GM18858 (cell line): Measurements from ENCODE around the gene ENAM.

Experiments used
- ATAC-seq: cut with Tn5 transposase; IDR thresholded peaks from one replicate; pipeline ENCODE4 v1.9.1; 2021; ENCODE audit not compliant: unreplicated experiment

Gene ENAM, protein sequence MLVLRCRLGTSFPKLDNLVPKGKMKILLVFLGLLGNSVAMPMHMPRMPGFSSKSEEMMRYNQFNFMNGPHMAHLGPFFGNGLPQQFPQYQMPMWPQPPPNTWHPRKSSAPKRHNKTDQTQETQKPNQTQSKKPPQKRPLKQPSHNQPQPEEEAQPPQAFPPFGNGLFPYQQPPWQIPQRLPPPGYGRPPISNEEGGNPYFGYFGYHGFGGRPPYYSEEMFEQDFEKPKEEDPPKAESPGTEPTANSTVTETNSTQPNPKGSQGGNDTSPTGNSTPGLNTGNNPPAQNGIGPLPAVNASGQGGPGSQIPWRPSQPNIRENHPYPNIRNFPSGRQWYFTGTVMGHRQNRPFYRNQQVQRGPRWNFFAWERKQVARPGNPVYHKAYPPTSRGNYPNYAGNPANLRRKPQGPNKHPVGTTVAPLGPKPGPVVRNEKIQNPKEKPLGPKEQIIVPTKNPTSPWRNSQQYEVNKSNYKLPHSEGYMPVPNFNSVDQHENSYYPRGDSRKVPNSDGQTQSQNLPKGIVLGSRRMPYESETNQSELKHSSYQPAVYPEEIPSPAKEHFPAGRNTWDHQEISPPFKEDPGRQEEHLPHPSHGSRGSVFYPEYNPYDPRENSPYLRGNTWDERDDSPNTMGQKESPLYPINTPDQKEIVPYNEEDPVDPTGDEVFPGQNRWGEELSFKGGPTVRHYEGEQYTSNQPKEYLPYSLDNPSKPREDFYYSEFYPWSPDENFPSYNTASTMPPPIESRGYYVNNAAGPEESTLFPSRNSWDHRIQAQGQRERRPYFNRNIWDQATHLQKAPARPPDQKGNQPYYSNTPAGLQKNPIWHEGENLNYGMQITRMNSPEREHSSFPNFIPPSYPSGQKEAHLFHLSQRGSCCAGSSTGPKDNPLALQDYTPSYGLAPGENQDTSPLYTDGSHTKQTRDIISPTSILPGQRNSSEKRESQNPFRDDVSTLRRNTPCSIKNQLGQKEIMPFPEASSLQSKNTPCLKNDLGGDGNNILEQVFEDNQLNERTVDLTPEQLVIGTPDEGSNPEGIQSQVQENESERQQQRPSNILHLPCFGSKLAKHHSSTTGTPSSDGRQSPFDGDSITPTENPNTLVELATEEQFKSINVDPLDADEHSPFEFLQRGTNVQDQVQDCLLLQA

DNA sequence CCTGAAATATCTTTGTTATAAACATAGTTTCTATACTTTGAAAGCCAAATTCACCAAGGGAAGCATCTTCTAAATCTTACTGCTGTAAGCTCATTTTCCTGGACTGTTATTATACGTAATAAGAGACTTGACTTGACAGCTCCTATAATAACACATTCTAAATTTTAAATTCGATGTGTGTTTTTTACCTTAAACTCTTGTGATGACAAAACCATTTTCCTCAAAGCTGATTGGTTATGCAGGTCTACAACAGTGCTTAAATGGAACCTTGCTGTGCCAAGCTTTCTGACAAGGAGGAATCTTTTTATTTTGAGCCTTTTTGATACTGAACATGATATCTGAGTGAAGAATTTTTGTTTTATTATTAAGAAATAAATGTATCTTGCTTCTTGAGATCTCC is at the start of gene ENAM:
Gene ENAM (plus strand): TSS at position 301 of the 400 bp plus-strand sequence. CDS start 757 bp downstream, outside the sequence.
- no peak for ATAC-seq

DNA sequence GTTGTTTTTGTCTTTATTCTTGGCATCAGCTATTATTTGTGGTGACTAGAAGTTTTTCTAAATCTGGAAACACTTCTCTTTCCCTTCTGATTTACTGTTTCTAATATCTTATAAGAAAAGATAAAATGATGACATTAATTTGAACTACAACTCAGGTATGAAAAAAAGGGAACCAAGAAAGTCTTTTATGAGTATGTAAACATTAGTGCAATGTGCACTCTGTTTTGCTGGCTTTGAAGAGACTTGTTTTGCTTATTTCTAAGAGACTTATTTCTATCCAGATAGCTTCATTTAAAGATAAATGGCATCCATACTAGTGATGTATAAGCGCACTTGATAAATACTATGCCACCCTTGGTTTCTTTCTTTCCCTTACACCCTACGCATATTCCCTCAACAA is 46.6 kb upstream of the ENAM start:
- no peak for ATAC-seq

DNA sequence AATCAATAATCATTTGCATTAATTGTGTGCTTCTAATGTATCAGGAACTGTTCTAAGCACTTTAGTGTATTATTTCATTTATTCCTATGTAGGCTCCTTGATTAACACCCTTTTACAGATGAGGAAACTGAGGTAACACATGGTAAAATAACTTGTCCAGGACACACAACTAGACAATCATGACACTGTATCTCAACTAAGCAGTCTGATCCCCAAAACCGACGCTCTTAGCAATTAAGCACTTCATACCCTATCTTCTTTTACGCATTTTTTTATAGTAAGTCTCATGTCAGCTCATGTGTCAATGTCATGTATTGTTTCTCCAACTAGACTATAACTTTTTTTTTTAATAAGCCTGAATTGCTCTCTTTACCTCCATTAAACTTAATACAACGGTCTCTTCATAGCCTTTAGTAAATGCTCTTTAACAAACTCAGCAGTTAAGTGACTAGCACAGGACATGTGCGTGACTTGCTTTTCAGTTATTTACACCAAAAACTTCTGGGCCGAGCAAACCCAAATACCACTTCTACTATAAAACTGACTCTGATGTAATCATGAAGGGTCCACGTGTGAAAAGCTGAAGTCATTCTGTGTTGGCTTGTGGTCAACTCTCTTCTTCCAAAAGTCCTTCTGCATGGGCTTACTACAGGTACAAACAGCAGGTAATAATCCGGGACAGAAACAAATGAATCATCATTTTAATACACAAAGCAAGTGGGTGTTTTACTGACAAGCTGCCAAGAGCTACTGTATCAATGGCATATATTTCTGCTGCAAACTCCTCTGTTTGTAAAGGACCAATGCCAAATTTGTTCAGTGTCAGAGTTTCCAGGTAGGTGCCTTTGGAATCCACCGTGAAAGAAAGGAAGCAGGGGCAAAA is 44.4 kb upstream of the ENAM start:
- no peak for ATAC-seq

DNA sequence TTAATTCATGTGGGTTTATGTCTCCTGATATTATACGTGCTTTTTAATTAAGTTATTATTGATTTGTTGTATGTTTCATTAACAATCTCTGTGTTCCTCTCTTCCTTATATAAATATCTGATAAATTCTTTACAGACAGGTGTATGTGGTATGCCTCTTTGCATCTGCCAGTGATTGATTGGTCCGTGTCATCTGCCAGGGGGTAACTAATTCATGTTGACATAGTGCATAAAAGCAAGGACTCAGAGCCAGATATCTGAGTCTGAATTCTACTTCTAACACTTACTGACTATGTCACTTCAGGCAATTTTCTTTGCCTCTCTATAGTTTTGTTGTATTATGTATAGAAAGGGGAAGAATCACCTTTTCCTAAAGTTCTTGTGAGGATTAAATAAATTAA is 41.7 kb upstream of the ENAM start:
- no peak for ATAC-seq

DNA sequence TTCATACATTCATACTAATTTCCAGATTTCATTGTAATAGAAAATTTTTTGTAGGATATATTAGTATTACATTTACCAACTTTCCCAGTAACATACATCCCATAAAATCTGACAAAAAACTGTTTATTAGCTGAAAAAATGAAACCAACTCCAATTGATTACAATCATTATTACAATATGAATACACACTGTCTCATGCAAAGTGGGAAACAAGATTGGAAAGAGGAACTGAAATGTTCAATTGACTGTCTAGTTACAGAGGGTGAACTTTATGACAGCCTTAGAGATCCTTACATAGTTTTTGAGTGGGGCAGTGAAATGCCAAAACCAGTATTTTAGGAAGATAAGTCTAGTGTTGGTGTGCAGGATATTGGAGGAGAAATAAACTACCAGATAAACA is 38.8 kb upstream of the ENAM start:
- peak; percentile 100 for ATAC-seq

DNA sequence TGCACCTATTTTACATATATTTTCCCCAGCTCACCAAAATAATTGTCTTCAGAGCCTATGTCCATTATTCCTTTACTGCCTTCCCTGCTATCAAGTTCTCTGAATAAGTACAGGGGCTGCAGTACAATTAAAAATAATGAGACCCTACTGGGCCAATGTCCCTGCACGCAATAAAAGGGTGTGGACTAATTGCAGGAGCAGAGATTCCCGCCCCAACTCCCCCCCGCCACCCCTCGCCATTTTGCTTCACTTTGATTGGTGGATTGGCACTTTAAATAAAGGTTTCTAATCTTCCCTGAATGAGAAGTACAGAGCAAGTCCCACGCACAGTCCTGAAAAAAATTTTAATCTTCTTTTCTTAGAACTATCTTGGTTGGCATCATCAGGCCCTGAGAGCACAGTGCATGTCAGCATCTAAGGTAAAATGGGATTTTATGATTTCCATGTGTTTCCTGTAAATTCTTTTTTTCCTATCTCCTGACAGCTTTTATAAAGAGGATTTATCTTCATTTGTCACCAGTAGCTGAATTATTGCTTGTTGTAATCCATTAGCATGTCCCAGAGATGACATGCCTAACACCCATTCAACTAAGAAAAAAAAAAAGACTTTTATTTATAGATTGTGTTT is 36.5 kb upstream of the ENAM start, which contains the start of gene AMBN:
Gene AMBN (plus strand): TSS at position 302 of the 628 bp plus-strand sequence. CDS start 103 bp downstream, at position 405.
- no peak for ATAC-seq

DNA sequence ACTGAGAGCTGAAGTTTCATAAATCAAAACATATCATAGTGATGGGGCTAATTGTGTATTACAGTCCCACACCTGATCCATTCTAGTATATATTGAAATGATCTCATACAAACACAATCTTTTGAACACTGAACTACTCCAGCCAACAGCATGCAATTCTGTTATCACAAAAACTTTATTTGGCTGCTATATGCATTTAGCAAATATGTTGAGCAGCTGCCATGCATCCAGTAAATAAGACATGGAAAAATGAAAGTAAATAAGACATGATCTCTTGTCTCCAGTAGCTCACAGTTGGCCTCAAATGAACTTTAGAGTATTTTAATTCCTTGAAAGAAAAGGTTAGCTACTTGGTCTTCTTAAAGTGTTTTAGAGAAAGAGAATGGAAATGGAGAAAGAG is 34.3 kb upstream of the ENAM start:
- ATAC-seq = no peak

DNA sequence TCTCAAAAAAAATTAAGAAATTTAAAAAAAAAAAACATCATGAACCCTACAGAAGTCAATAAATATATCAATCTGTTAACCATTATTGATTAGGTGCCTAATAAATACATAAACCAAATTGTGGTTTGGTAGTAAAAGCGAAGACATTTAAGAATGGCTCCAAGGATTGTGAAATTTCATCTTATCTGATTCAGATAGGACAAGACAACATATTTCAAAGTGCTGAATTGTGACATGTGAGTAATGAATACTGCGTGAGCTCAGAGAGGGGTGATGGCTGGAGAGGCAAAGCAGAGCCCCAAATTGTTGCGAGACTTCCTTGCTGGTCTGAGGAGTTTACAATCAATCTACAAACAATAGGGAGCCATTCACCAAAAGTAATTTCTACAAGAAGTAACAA is 28.2 kb upstream of the ENAM start:
- ATAC-seq = no peak

DNA sequence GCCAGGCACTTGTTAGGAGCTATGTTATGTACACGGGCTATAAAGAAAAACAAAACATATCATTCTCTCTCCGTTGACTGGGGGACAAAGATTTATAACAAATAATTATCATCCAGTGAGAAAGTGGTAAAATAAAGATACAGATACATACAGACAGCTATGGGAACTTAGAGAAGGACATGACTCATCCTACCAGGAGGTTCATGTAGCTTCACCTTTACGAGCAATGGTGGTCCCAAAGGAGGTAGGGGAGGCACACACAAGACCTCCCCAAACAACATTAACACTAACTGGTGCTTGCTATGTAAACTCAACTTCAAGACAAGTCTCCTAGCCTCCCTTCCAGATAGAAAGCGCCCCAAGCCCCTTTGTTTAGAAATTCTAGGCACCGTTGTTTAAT is 27.6 kb upstream of the ENAM start:
- ATAC-seq = no peak

DNA sequence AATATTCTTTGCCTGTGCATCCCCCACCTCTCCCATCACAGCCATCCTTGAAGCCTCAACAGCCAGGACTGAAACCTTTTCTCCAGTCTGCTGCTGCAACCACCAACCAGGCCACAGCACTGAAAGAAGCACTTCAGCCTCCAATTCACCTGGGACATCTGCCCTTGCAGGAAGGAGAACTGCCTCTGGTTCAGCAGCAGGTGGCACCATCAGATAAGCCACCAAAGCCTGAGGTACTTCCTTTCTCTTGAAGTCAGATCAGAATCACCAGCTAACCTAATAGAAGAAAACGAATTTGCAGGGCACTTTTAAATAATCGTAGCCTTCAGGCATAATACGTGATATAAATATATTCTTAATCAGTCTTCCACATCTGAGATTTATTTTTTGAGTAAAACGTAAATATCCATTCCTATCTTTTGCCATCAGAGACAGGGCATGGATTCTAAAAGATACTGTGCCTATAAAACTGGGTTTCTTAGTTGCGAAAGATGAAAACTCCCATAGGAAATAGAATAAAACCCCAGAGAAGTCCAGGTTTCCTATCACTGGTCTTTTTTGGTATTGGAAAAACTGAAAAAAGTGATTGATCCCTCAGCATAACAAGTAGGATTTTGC is 27.0 kb upstream of the ENAM start:
- ATAC-seq = peak; percentile 98

DNA sequence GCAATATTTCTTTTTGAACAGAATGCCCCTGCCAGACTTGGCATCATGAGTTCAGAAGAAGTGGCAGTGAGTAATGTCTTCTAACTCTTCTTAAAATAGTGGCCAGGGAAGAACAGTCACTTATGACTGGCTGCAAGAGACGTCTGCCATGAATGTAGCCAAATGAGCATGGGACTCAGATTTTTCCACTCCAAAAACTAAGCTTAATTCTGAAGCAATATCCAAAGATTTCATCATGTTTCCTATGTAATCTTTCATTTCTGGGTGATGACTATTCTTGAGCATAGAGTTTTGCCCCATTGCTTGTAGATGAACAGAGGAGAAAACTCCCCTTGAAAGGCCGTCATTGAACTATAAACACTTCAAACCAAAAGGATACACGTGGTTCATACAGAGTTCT is 24.7 kb upstream of the ENAM start:
- no peak for ATAC-seq

DNA sequence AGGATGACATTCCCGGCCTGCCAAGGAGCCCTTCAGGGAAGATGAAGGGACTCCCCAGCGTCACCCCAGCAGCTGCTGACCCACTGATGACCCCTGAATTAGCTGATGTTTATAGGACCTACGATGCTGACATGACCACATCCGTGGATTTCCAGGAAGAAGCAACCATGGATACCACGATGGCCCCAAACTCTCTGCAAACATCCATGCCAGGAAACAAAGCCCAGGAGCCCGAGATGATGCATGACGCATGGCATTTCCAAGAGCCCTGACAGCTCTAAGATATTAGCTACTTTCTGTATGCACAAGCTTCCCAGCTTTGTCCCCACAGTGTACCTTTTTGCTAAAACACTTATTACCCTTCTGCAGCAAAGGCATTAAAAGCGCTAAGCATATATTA is 22.1 kb upstream of the ENAM start:
- no peak for ATAC-seq

DNA sequence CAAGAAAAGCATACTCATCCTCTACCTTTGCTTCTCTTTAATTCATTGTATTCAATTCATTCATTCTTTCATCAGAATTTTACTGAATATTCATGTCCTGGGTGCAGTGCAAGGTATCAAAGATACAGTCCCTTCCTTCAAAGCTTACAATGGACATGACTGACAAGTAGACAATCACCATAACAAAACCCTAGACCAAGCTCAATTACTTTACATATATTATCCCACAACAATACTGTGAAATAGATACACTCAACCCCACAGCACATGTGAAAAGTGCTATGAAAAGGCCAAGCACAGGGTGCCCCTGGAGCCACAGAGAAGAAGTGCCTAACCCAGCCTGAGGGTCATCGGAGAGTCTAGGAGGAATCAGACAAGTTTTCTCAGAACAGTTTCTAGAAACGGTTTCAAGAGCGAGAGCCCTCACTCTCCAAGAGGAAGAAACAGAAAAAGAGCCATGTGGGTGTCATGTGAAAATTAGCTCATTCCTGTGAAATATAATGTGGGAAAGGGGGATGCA is 21.1 kb upstream of the ENAM start:
- ATAC-seq = no peak

DNA sequence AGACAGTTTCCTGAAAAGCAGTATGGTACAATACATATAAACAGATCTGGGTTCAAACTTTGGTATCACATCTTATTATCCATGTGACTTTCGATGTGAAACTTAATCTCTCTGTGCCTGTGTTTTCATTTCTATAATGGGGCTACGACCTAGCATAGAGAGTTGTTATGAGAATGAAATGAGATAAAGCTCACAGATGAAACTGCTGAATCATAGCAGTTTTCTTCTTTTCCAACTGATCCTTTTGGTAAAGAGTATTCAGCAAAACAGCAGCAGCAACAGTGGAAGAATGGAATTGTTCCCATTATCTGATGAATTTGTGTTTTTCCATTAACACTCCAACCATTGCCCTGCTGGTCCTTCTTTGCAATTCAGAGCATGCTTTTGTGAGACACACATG is 20.2 kb upstream of the ENAM start:
- no peak for ATAC-seq

DNA sequence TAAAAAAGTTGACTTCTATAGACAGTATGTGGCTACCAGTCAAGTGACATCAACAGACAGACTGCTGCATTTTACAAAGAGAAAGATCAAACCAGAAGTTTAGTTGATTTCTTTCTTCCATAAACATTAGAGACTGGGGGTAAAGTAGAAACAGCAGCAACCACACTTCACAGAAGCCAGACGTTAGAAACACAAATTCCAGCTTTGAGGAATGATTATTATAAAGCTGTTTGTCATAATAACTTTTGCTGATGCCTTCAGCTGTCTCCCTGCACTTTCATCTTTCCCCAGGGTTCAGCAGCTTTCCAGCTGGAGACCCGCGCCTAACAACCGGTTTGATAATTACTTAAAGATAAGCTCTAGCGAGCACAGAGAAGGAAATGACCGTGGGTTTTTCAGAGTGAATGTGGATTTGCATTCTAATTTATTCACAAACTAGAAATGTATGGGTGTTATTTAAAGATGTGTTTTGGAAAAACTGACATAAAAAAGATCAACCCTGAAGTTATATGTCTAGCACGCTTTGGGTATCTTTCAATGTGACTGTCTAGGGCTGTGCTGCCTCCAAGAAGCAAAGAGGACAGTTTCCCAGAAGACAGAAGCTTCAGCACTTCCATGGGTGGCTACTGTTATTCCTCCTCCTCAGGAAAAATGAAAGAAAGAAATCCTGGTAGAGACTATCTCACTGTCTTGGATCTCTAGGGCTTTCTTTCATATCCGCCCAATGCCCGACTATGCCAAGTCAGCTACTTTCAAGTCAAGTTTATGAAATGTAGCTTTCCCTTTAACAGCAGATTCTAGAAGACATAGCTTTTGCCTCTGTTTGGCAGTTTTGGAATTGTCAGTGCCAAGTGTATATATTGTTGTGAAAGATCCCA is 15.0 kb upstream of the ENAM start:
- peak; percentile 59 for ATAC-seq

DNA sequence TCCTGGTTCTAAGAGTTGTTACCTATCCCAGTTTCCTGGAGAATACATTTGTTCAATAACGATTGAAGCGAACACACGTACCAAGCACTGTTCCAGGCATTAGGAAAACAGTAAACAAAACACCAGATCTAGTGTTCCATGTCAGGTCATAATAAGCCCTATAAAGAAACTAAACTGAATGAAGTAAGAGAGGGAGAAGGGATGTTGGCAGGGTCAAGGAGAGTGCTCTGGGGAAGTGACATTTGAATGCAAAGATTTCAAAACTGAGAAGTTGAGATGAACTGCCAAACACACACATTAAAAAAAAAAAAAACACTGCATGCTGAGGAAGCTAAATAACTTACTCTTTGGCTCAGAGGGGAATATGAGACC is 14.4 kb upstream of the ENAM start:
- ATAC-seq = no peak

DNA sequence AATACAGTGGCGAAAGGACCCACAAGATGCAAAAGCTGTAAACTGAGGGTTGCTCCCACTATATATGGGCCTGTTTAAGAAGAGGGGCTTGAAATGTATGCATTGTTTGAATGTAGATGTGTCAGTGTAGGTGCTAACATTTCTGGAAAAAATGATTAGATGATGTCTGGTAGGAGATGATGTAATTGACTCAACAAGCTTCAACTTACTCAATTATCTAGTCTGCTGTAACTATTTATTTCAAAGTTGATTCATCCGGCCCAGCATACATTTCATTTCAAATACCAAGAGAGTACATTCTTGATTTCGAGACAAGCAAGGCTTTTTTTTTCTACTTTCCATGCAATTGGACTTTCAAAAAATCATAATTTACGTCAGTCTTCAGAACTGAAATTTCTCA is 9.3 kb upstream of the ENAM start:
- ATAC-seq = no peak

DNA sequence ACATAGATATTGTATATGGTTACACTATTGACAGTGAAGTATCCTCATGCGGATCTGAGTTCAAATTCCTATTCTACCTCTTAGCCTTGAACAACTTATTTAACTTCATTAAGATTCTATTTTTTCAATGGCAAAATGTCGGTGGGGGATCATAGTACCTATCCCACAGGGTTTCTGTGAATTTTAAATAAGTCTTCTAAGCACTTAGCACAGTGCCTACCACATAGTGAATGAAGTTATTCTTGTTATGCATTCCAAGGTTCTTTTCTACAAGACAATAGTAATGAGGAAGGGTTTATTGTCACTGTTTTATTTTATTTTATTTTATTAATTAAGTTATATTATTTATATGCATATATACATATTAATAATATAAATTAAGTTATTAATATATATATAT is 8.8 kb upstream of the ENAM start:
- ATAC-seq = no peak

DNA sequence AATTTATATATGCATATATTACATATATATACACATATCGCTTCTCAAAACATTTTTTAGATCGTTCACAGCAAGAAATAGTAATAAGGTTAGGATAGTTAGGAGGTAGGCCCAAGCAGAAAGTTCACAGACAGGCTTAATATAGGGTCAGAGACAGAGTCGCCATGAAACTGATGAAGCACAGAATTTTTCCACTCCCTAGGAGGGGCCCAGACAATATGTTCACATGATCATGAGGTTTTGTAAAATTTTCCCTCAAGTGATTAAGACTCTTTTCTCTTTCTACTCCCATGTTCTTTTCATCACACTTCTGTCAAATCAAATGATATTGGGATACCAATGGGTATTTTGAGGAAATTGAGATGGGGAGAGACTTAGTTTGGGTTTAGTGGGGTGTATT is 5.2 kb upstream of the ENAM start:
- ATAC-seq = no peak
